Esophagus (tissue), 2 donors: ENCODE results near the gene TNFRSF6B. TPM values are rescaled to one million over a fixed set of nuclear protein-coding genes. Genes with fewer than 3 reads are reported as not detected.

Source experiments
- H3K27ac ChIP-seq, 2 donors: one replicate each; pipeline ENCODE4 v1.5.1; 2013; ENCODE audit warnings: low read depth in 2 of 2, mild to moderate bottlenecking in 2 of 2, inconsistent platforms in 1 of 2, low read length in 1 of 2, moderate library complexity in 1 of 2
- H3K27me3 ChIP-seq, 2 donors: one replicate each; pipeline ENCODE4 v1.6.1; 2013; ENCODE audit warnings: low read length in 2 of 2, control low read depth in 1 of 2, mild to moderate bottlenecking in 1 of 2; ENCODE audit not compliant: insufficient read depth in 2 of 2, control insufficient read depth in 1 of 2
- H3K36me3 ChIP-seq, 2 donors: one replicate each; pipeline ENCODE4 v1.6.1; 2013; ENCODE audit warnings: low read length in 1 of 2; ENCODE audit not compliant: control insufficient read depth in 2 of 2, insufficient read depth in 2 of 2
- H3K4me1 ChIP-seq, 2 donors: one replicate each; pipeline ENCODE4 v1.6.1; 2013; ENCODE audit warnings: low read length in 1 of 2; ENCODE audit not compliant: control insufficient read depth in 2 of 2, insufficient read depth in 2 of 2
- H3K4me3 ChIP-seq, 2 donors: one replicate each; pipeline ENCODE4 v1.5.1; 2013; ENCODE audit warnings: low read length in 2 of 2, mild to moderate bottlenecking in 2 of 2, low read depth in 1 of 2, moderate library complexity in 1 of 2
- H3K9me3 ChIP-seq, 2 donors: one replicate each; pipeline ENCODE4 v1.6.1; 2013; ENCODE audit warnings: mild to moderate bottlenecking in 2 of 2, low read depth in 1 of 2, low read length in 1 of 2, moderate library complexity in 1 of 2; ENCODE audit not compliant: control insufficient read depth in 2 of 2, insufficient read depth in 1 of 2
- WGBS, 2 donors: extraction: QIAGEN DNeasy Blood & Tissue Kit; methylation state at CpG; one replicate each; pipeline ENCODE4 v1.1.7; 2013; 5-methylcytosine and 5-hydroxymethylcytosine counted together
- polyA plus RNA-seq, 2 donors: library from polyadenylated mRNA; stranded (reverse); fragments of 200-250 nt; gene quantifications; one replicate each; pipeline ENCODE4 v1.2.3, GENCODE V29; 2013
- donor health status: healthy with polysubstance abuse.
- donor health status: Bipolar disorder and iron deficiency.

TNFRSF6B gene
- polyA plus RNA-seq, 2 donors: 2.6 to 15.2 TPM

DNA sequence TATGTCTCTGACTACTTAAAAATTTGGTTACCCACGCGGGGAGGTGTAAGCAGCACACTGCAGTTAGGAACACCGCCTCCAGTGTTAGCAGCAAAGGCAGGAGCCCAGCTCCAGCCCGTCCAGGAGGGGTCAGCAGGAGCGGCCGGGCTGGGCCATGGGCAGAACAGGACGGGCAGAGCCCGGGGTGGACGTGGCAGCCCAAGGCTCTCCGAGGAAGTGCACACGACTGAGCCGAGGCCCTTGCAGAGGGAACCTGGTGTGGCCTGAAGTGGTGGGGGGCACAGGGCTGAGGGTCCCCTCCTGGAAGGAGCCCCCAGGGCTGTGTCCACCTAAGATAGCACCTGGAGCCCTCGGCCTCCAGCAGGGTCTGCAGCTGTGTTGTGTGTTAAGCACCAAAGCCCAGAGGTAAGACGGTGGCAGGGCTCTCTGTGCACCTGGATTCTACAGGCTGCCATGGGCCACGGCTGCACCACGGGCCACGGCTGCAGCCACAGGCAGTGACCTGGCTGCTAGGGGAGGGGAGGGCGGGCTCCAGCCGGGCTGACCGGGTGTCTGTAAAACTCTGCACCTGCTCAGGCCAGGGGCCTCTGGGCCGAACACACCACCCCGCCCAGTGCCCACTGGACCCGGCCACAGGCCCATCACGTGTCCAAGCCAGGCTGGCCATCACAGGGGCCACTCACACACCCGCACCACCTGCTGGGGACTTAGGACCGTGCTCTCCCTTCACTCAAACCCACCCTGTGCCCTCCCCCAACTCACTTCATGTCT is 49.7 kb downstream of the TNFRSF6B start:
- Histone ChIP-seq H3K36me3 (peaks cover 0 to 11% of the 10 kb centered on the region in 2 donors), H3K4me1 (no peaks in the 10 kb centered on the region), H3K4me3 (no peak overlapping the region), H3K9me3 (no peaks in the 10 kb centered on the region), H3K27me3 (no peaks in the 10 kb centered on the region), H3K27ac (no peak overlapping the region)
- 84 to 85% methylated on average over 19 to 26 of the region's 26 CpGs for WGBS, 2 donors

DNA sequence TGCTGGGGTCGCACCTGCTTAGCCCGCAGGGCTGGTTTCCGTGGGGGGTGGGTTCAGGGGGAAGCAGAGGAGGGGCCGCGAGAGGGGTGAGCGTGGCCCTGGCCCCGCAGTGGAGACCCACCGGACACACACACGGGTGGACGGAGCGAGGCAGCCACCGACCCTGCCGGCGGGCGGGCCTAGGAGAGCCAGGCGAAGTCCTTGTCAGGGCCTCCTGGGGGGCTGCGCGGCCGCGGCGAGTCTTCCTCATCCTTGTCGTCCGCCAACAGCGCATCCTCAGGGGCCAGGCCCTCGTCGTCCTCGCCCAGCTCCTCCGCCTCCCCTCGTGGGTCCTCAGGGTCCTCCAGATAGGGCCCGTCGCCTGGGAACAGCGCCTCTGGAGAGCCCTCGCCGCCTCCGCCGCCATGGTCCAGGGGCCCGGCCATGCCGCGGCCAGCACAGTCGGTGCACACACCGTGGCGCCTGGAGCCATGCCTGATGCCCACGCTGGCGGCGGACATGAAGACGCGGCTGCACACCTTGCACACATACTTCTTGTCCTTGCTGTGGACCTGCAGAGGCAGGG is 50.4 kb downstream of the TNFRSF6B start:
- H3K9me3 ChIP-seq: no peaks in the 10 kb centered on the region
- H3K27ac ChIP-seq: no peak overlapping the region
- 91 to 93% methylated on average over 46 to 47 of the region's 47 CpGs for WGBS, 2 donors
- H3K4me3 ChIP-seq: no peak overlapping the region
- H3K4me1 ChIP-seq: no peaks in the 10 kb centered on the region
- H3K36me3 ChIP-seq: peaks cover 0 to 11% of the 10 kb centered on the region in 2 donors
- no peaks in the 10 kb centered on the region for H3K27me3 ChIP-seq

- H3K27ac ChIP-seq: no peak overlapping the region
- H3K4me1 ChIP-seq: no peaks in the 10 kb centered on the region
- H3K36me3 ChIP-seq: peaks cover 0 to 7% of the 10 kb centered on the region in 2 donors
- 65 to 74% methylated on average over 13 of the region's 13 CpGs for WGBS, 2 donors
- H3K4me3 ChIP-seq: no peak overlapping the region
- H3K9me3 ChIP-seq: no peaks in the 10 kb centered on the region
- H3K27me3 ChIP-seq: no peaks in the 10 kb centered on the region
Measured at GRCh38 chr20:63747622-63748069, 51.2 kb downstream of the TNFRSF6B start.

Other genes with a start within 250 kb of the TNFRSF6B start
- under 1 TPM; 0.01 to 0.06 TPM for gene KCNQ2, start 224.0 kb upstream of the TNFRSF6B start, polyA plus RNA-seq
- 1 to 10 TPM in 1 of 2 donors, under 1 TPM in 1; 0.86 to 7.3 TPM for gene EEF1A2, start 197.6 kb upstream of the TNFRSF6B start, polyA plus RNA-seq
- 1,000 to 10,000 TPM in 1 of 2 donors, 100 to 1,000 TPM in 1; 615 to 1,105 TPM for gene PPDPF, start 175.9 kb upstream of the TNFRSF6B start, polyA plus RNA-seq
- 10 to 100 TPM; 80.1 to 81.6 TPM for gene PTK6, start 159.3 kb upstream of the TNFRSF6B start, polyA plus RNA-seq
- under 1 TPM in 1 of 2 donors, not detected in 1; 0.04 TPM for gene SRMS, start 148.9 kb upstream of the TNFRSF6B start, polyA plus RNA-seq
- gene FNDC11, start 142.5 kb upstream of the TNFRSF6B start, polyA plus RNA-seq: under 1 TPM; 0.07 to 0.26 TPM
- 1 to 10 TPM; 7.2 to 8.3 TPM for gene HELZ2, start 122.4 kb upstream of the TNFRSF6B start, polyA plus RNA-seq
- 1 to 10 TPM; 7.6 to 8.8 TPM for gene GMEB2, start 69.6 kb upstream of the TNFRSF6B start, polyA plus RNA-seq
- 1 to 10 TPM; 3.7 to 6.1 TPM for gene STMN3, start 43.2 kb upstream of the TNFRSF6B start, polyA plus RNA-seq
- gene RTEL1, start 38.3 kb upstream of the TNFRSF6B start, polyA plus RNA-seq: 10 to 100 TPM in 1 of 2 donors, 1 to 10 TPM in 1; 8.1 to 14.5 TPM
- 10 to 100 TPM; 33.9 to 35.4 TPM for gene ARFRP1, start 11.3 kb downstream of the TNFRSF6B start, polyA plus RNA-seq
- gene ZGPAT, start 11.4 kb downstream of the TNFRSF6B start, polyA plus RNA-seq: 10 to 100 TPM; 24.4 to 38.9 TPM
- 10 to 100 TPM; 12.6 to 24.5 TPM for gene LIME1, start 40.0 kb downstream of the TNFRSF6B start, polyA plus RNA-seq
- gene SLC2A4RG, start 43.1 kb downstream of the TNFRSF6B start, polyA plus RNA-seq: 10 to 100 TPM; 43.8 to 77.5 TPM
- 1 to 10 TPM in 1 of 2 donors, under 1 TPM in 1; 0.68 to 1.0 TPM for gene ZBTB46, start 134.6 kb downstream of the TNFRSF6B start, polyA plus RNA-seq
- gene ABHD16B, start 164.8 kb downstream of the TNFRSF6B start, polyA plus RNA-seq: under 1 TPM; 0.42 to 0.92 TPM
- gene TPD52L2, start 168.6 kb downstream of the TNFRSF6B start, polyA plus RNA-seq: 100 to 1,000 TPM in 1 of 2 donors, 10 to 100 TPM in 1; 82.0 to 107 TPM
- gene DNAJC5, start 198.5 kb downstream of the TNFRSF6B start, polyA plus RNA-seq: 10 to 100 TPM; 42.9 to 59.4 TPM